PFSK-1 (cell line): ENCODE measurements around the gene EPAS1.

Experiments used
- POLR2AphosphoS5 ChIP-seq: IDR thresholded peaks from 2 replicates; pipeline ENCODE4 v1.6.1; 2012; ENCODE audit warnings: low read depth, mild to moderate bottlenecking, control low read depth, low read length, moderate library complexity
- REST ChIP-seq, 2 experiments: IDR thresholded peaks; 2 replicates each; pipeline versions ENCODE4 v1.6.1 to v1.8.0; 2011 to 2012; ENCODE audit warnings: low read depth in 2 of 2, low read length in 2 of 2, control low read depth in 1 of 2, inconsistent platforms in 1 of 2, mild to moderate bottlenecking in 1 of 2, moderate library complexity in 1 of 2; ENCODE audit not compliant: insufficient read depth in 1 of 2
- SIN3A ChIP-seq: IDR thresholded peaks from 2 replicates; pipeline ENCODE4 v1.6.1; 2012; ENCODE audit warnings: mild to moderate bottlenecking, low read length, moderate library complexity, borderline replicate concordance; ENCODE audit not compliant: insufficient read depth
- TAF1 ChIP-seq: IDR thresholded peaks from 2 replicates; pipeline ENCODE4 v1.6.1; 2012; ENCODE audit warnings: low read length, control low read depth, borderline replicate concordance; ENCODE audit not compliant: insufficient read depth

GRCh38 chr2:46254474-46254873, 42.7 kb upstream of the EPAS1 start:
- TF ChIP-seq TAF1 (no peak), SIN3A (no peak), REST (IDR thresholded peaks at IDR 0.05; ENCODE audit: insufficient read depth in 1 of 2, low read depth in 2 of 2, low read length in 2 of 2) (no peak), POLR2AphosphoS5 (no peak)
